ENCODE data around the gene SLC29A4. TPM values are rescaled to one million over a fixed set of nuclear protein-coding genes. Genes with fewer than 3 reads are reported as not detected.

The SLC29A4 gene
- total and polyA plus RNA-seq, 2 of the 13 experiments (the other 11 are each of a cell fraction or from before 2014, with no cell fraction given): 29.7 to 31.7 TPM

- DNase-seq (ENCODE audit: low spot score): no peak
- no peaks in the 10 kb centered on the region for H3K4me1 ChIP-seq (ENCODE audit: insufficient read depth, low read length)
- H3K9ac ChIP-seq (ENCODE audit: insufficient read depth, low read depth, low read length): no peak overlapping the region
- no peak for FAIRE-seq
- no peaks in the 10 kb centered on the region for H3K79me2 ChIP-seq (ENCODE audit: insufficient read depth, low read length)
- H3K9me3 ChIP-seq (ENCODE audit: low read length): no peaks in the 10 kb centered on the region
- H2AFZ ChIP-seq (ENCODE audit: low read length): no peak overlapping the region
- no peaks in the 10 kb centered on the region for H4K20me1 ChIP-seq (ENCODE audit: insufficient read depth, low read length)
- intact Hi-C loops (cut with micrococcal nuclease; ENCODE audit: unreplicated experiment) (no loop called here), in situ Hi-C loops (cut with HindIII; ENCODE audit: extremely low pct_ligation_motif_present, low pct_unique_long_range_greater_than_20kb) (loop anchor here (5.0 kb wide), 1 partner anchor 37 kb away; no protein-coding TSS in a partner anchor)
- CTCF ChIA-PET (ENCODE audit: low intra/inter-chr PET ratio, low total read pairs): no interaction called here
- H3K27me3 ChIP-seq (ENCODE audit: control insufficient read depth in 1 of 2, insufficient read depth in 2 of 2, low read length in 2 of 2): peaks cover 3 to 9% of the 10 kb centered on the region in 2 experiments; a peak in 4 of 5 replicates
- WGBS (ENCODE audit: low lambda C conversion rate): 64% methylated on average over 4 of the region's 4 CpGs
- no peak overlapping the region for H3K4me2 ChIP-seq (ENCODE audit: low read depth, low read length)
- no TSS peak for BruUV-seq (replicated peaks)
- no peak overlapping the region for H3K4me3 ChIP-seq (replicated peaks in 1 of 3; ENCODE audit: insufficient read depth in 1 of 3, low read depth in 2 of 3, low read length in 3 of 3)
- H3K27ac ChIP-seq (ENCODE audit: extremely low read length, insufficient read depth, low read length): no peak overlapping the region
- H3K36me3 ChIP-seq (replicated peaks in 1 of 2; ENCODE audit: control insufficient read depth in 1 of 2, insufficient read depth in 2 of 2, low read length in 2 of 2): no peaks in the 10 kb centered on the region
- POLR2A ChIA-PET: no interaction called here
- no peak for ATAC-seq
- no peak for TF ChIP-seq ELF1 (CRISPR knock-in tag; IDR thresholded peaks at IDR 0.05)
- no peak for TF ChIP-seq BORCS8-MEF2B (CRISPR knock-in tag; IDR thresholded peaks at IDR 0.05)
- TF ChIP-seq MTERF4 (CRISPR knock-in tag; IDR thresholded peaks at IDR 0.05): no peak
- no peak for TF ChIP-seq MLXIP (CRISPR knock-in tag; IDR thresholded peaks at IDR 0.05; ENCODE audit: borderline replicate concordance)
- TF ChIP-seq CREM (IDR thresholded peaks at IDR 0.05): no peak
- no peak for TF ChIP-seq CREM (CRISPR knock-in tag; IDR thresholded peaks at IDR 0.05)
- TF ChIP-seq MAZ (IDR thresholded peaks at IDR 0.05; ENCODE audit: borderline replicate concordance, low read depth, low read length): no peak
- no peak for TF ChIP-seq MAZ (CRISPR knock-in tag; IDR thresholded peaks at IDR 0.05; ENCODE audit: low read depth)
- no peak for TF ChIP-seq CHCHD3 (CRISPR knock-in tag; IDR thresholded peaks at IDR 0.05)
- TF ChIP-seq ZGPAT (CRISPR knock-in tag; IDR thresholded peaks at IDR 0.05): no peak
- no peak for TF ChIP-seq ZFP36 (IDR thresholded peaks at IDR 0.05; ENCODE audit: borderline replicate concordance, low read depth, low read length, partially characterized antibody)
- no peak for TF ChIP-seq PBX2 (CRISPR knock-in tag; IDR thresholded peaks at IDR 0.05)
- TF ChIP-seq RARA (CRISPR knock-in tag; IDR thresholded peaks at IDR 0.05): no peak
- TF ChIP-seq BATF2 (CRISPR knock-in tag; IDR thresholded peaks at IDR 0.05): no peak
- no peak for TF ChIP-seq PHF20 (CRISPR knock-in tag; IDR thresholded peaks at IDR 0.05)
- TF ChIP-seq ZNF580 (CRISPR knock-in tag; IDR thresholded peaks at IDR 0.05; ENCODE audit: borderline replicate concordance, low read depth): no peak
- TF ChIP-seq ZMYM4 (CRISPR knock-in tag; IDR thresholded peaks at IDR 0.05): no peak
- TF ChIP-seq ZNF678 (CRISPR knock-in tag; IDR thresholded peaks at IDR 0.05): no peak
- no peak for TF ChIP-seq ZNF589 (CRISPR knock-in tag; conservative IDR thresholded peaks at IDR 0.05)
- TF ChIP-seq ZNF446 (CRISPR knock-in tag; IDR thresholded peaks at IDR 0.05): no peak
These were observed 3.0 kb upstream of the SLC29A4 start for GRCh38 chr7:5279734-5280133.
